Transverse colon (tissue), 4 donors: ENCODE results near the gene KRTAP10-5. TPM values are rescaled to one million over a fixed set of nuclear protein-coding genes. Genes with fewer than 3 reads are reported as not detected.

Experiments
- DNase-seq: peaks from one replicate; pipeline ENCODE4 v3.0.0-alpha.2; 2019
- H3K27ac ChIP-seq, 4 donors: fragments of 200-600 bp; sonication (generic); 2 replicates each; pipeline ENCODE4 v1.5.1; 2016 to 2018; ENCODE audit warnings: inconsistent platforms in 4 of 4
- H3K27me3 ChIP-seq: fragments of 200-600 bp; sonication (generic); 2 replicates; pipeline ENCODE4 v1.5.1; 2017; ENCODE audit warnings: inconsistent platforms
- H3K36me3 ChIP-seq, 4 donors: fragments of 200-600 bp; sonication (generic); 2 replicates each; pipeline ENCODE4 v1.5.1; 2017 to 2019; ENCODE audit warnings: inconsistent platforms in 4 of 4
- H3K4me1 ChIP-seq, 4 donors: fragments of 200-600 bp; sonication (generic); 2 replicates each; pipeline ENCODE4 v1.5.1; 2017 to 2020; ENCODE audit warnings: inconsistent platforms in 4 of 4
- H3K4me3 ChIP-seq, 4 donors: fragments of 200-600 bp; sonication (generic); 1 replicate in 1 of 4; 2 replicates in 3 of 4; pipeline versions ENCODE4 v1.5.1 to v1.6.1; 2017 to 2019; ENCODE audit warnings: inconsistent platforms in 4 of 4
- H3K9me3 ChIP-seq, 2 donors: fragments of 200-600 bp; sonication (generic); 2 replicates each; pipeline ENCODE4 v1.5.1; 2017 to 2019; ENCODE audit warnings: inconsistent platforms in 2 of 2
- CTCF ChIP-seq, 5 experiments: fragments of 200-600 bp in 3 of 5; fragments of 450-650 bp in 2 of 5; sonication (generic) in 3 of 5; IDR thresholded peaks; 1 replicate in 2 of 5; 2 replicates in 3 of 5; pipeline ENCODE4 v1.5.1; 2016 to 2017; ENCODE audit warnings: antibody characterized with exemption in 5 of 5, inconsistent platforms in 3 of 5, mild to moderate bottlenecking in 2 of 5, moderate library complexity in 1 of 5
- EP300 ChIP-seq: sonication (generic); formaldehyde crosslinking; IDR thresholded peaks from one replicate; pipeline ENCODE4 v1.6.1; 2017; ENCODE audit warnings: antibody characterized with exemption, low read depth
- POLR2A ChIP-seq: fragments of 450-650 bp; IDR thresholded peaks from one replicate; pipeline ENCODE4 v1.6.1; 2016; ENCODE audit warnings: antibody characterized with exemption, mild to moderate bottlenecking, moderate library complexity
- POLR2AphosphoS5 ChIP-seq, 3 donors: sonication (generic); formaldehyde crosslinking; IDR thresholded peaks; one replicate each; pipeline ENCODE4 v1.6.1; 2016; ENCODE audit warnings: antibody characterized with exemption in 3 of 3
- WGBS, 2 donors: methylation state at CpG; one replicate each; pipeline ENCODE4 v1.1.5; 2018; ENCODE audit warnings: low coverage in 1 of 2; 5-methylcytosine and 5-hydroxymethylcytosine counted together
- in situ Hi-C, 4 donors: fragments of 200-750 bp; cut with MboI; loops; one replicate each; pipeline versions ENCODE4 v1.15.0 to v1.15.1; 2017; ENCODE audit warnings: low sequenced_read_pairs in 3 of 4, low pct_ligation_motif_present in 1 of 4, low pct_unique_long_range_greater_than_20kb in 1 of 4
- intact Hi-C: fragments of 100-400 bp; cut with DNase I; formaldehyde crosslinking; loops from one replicate; pipeline ENCODE4 v1.15.1; 2023; ENCODE audit warnings: low total_unique reads
- total RNA-seq, 4 donors: library from RNA; depleted of rRNA; stranded (reverse); fragments of >200 nt; gene quantifications; one replicate each; pipeline ENCODE4 v1.1.0, GENCODE V29; 2016

Gene KRTAP10-5
- total RNA-seq, 4 donors from 2014 or later = not detected

GRCh38 chr21:44595524-44595923 lies 15.1 kb upstream of the KRTAP10-5 start:
- Histone ChIP-seq H3K4me3 (no peak overlapping the region), H3K4me1 (no peaks in the 10 kb centered on the region), H3K9me3 (peaks cover 0 to 5% of the 10 kb centered on the region in 2 donors), H3K27me3 (peaks cover 45% of the 10 kb centered on the region), H3K36me3 (no peaks in the 10 kb centered on the region), H3K27ac (no peak overlapping the region)
- intact Hi-C loops (no loop called here), in situ Hi-C loops (loop anchor here in 2 of 4 donors (25.0 kb wide), 1 partner anchor 92 kb away; the partner anchor contains the start of genes KRTAP10-12 (in 2 of the 2) and KRTAP12-1 (in 2 of the 2))
- DNase-seq = no peak
- TF ChIP-seq CTCF (IDR thresholded peaks at IDR 0.05) = no peak
- no peak for TF ChIP-seq POLR2AphosphoS5 (IDR thresholded peaks at IDR 0.05)
- TF ChIP-seq POLR2A = no peak
- no peak for TF ChIP-seq EP300
- WGBS, 2 donors = 75% methylated on average over 6 of the region's 6 CpGs; no CpG with 5 or more reads in 1 of the 2 donors

GRCh38 chr21:44594406-44594916 lies 14.1 kb upstream of the KRTAP10-5 start:
- no peak for TF ChIP-seq POLR2AphosphoS5 (IDR thresholded peaks at IDR 0.05)
- TF ChIP-seq EP300 = no peak
- TF ChIP-seq CTCF (IDR thresholded peaks at IDR 0.05) = no peak
- no peak for TF ChIP-seq POLR2A
- intact Hi-C loops = no loop called here

GRCh38 chr21:44593598-44594405 lies 13.4 kb upstream of the KRTAP10-5 start:
- in situ Hi-C loops (loop anchor here in 2 of 4 donors (25.0 kb wide), 1 partner anchor 93 kb away; the partner anchor contains the start of genes KRTAP10-12 (in 2 of the 2) and KRTAP12-1 (in 2 of the 2)), intact Hi-C loops (no loop called here)
- Histone ChIP-seq H3K27me3 (peaks cover 52% of the 10 kb centered on the region), H3K4me3 (no peak overlapping the region), H3K27ac (no peak overlapping the region), H3K36me3 (no peaks in the 10 kb centered on the region), H3K4me1 (no peaks in the 10 kb centered on the region), H3K9me3 (peaks cover 0 to 5% of the 10 kb centered on the region in 2 donors)
- WGBS, 2 donors = 58 to 61% methylated on average over 6 to 20 of the region's 20 CpGs
- no peak for TF ChIP-seq POLR2AphosphoS5 (IDR thresholded peaks at IDR 0.05)
- TF ChIP-seq EP300 = no peak
- TF ChIP-seq CTCF (IDR thresholded peaks at IDR 0.05) = no peak
- no peak for TF ChIP-seq POLR2A
- DNase-seq = no peak

More at GRCh38 chr21:44594406-44594916, 14.1 kb upstream of the KRTAP10-5 start:
- peaks cover 49% of the 10 kb centered on the region for H3K27me3 ChIP-seq
- WGBS, 2 donors = 64 to 69% methylated on average over 12 of the region's 12 CpGs
- no peaks in the 10 kb centered on the region for H3K36me3 ChIP-seq
- H3K9me3 ChIP-seq = peaks cover 0 to 5% of the 10 kb centered on the region in 2 donors
- no peak overlapping the region for H3K4me3 ChIP-seq
- no peaks in the 10 kb centered on the region for H3K4me1 ChIP-seq
- DNase-seq = no peak
- in situ Hi-C loops = loop anchor here in 2 of 4 donors (25.0 kb wide), 1 partner anchor 93 kb away; the partner anchor contains the start of genes KRTAP10-12 (in 2 of the 2) and KRTAP12-1 (in 2 of the 2)
- H3K27ac ChIP-seq = no peak overlapping the region
